LHCN-M2 (cell line): ENCODE data around the gene ZMYND15. TPM values are rescaled to one million over a fixed set of nuclear protein-coding genes. Genes with fewer than 3 reads are reported as not detected.
"Not testable (repeated sequence)": the region's sequence is repeated elsewhere in the genome, so short reads cannot be mapped to it uniquely, and the experiment has no call there.

Source experiments
- DNase-seq: peaks from one replicate; pipeline ENCODE4 v3.0.0-alpha.2; 2012; ENCODE audit warnings: low read depth
- polyA plus RNA-seq: library from polyadenylated mRNA; unstranded; fragments of >200 nt; gene quantifications from one replicate; pipeline ENCODE4 v1.2.1, GENCODE V29; 2012; ENCODE audit warnings: missing spikeins
- total RNA-seq: library from RNA; depleted of rRNA; stranded (reverse); fragments of >200 nt; gene quantifications from 2 replicates; pipeline ENCODE4 v1.2.3, GENCODE V29; 2014; rRNA removed

Gene ZMYND15, protein sequence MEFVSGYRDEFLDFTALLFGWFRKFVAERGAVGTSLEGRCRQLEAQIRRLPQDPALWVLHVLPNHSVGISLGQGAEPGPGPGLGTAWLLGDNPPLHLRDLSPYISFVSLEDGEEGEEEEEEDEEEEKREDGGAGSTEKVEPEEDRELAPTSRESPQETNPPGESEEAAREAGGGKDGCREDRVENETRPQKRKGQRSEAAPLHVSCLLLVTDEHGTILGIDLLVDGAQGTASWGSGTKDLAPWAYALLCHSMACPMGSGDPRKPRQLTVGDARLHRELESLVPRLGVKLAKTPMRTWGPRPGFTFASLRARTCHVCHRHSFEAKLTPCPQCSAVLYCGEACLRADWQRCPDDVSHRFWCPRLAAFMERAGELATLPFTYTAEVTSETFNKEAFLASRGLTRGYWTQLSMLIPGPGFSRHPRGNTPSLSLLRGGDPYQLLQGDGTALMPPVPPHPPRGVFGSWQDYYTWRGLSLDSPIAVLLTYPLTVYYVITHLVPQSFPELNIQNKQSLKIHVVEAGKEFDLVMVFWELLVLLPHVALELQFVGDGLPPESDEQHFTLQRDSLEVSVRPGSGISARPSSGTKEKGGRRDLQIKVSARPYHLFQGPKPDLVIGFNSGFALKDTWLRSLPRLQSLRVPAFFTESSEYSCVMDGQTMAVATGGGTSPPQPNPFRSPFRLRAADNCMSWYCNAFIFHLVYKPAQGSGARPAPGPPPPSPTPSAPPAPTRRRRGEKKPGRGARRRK
- 0.06 TPM in 1 of 2 replicates, not detected in the other for total RNA-seq
- polyA plus RNA-seq, result 0.05 TPM

GRCh38 chr17:4739122-4740024, at the start of gene ZMYND15, which contains the start of gene CXCL16:
ZMYND15 (plus strand) TSS chr17:4739833; CDS start chr17:4740549, 716 bp downstream.
CXCL16 (minus strand) TSS chr17:4739928; CDS start chr17:4739339, 589 bp downstream.
- peak; percentile 19 for DNase-seq

DNA sequence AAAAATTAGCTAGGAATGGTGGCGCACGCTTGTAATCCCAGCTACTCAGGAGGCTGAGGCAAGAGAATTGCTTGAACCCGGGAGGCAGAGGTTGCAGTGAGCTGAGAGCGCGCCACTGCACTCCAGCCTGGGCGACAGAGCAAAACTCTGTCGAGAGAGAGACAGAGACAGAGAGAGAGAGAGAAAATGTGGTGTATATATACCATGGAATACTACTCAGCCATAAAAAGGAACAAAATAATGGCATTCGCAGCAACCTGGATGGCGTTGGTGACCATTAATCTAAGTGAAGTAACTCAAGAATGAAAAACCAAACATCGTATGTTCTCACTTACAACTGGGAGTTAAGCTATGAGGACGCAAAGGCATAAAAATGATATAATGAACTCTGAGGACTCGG, 49.8 kb upstream of the ZMYND15 start:
- not testable (repeated sequence) for DNase-seq

GRCh38 chr17:4690745-4691144, 48.9 kb upstream of the ZMYND15 start:
- DNase-seq, result no peak

DNA sequence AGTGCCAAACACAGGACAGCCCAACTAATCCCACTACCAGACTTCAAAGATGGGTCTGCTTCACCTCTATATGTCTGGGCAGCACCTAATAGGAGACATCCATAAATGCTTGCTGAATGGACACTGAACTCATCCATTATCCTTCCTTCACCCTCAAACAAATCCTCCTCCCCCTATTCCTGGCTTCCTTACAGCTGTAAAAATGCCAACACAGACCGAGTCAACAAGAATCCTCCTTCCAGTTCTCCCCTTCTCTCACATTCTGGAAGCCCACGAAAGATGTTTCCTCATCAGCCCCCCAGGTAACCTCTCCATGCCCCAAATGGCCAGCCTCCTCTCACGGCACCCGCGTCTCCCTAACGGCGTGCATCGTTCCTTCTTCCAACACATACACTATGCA, 47.9 kb upstream of the ZMYND15 start:
- DNase-seq, result no peak

- DNase-seq, result no peak
Observed at GRCh38 chr17:4693416-4693815, 46.2 kb upstream of the ZMYND15 start.

GRCh38 chr17:4696437-4696805, 43.2 kb upstream of the ZMYND15 start:
- DNase-seq, result no peak

GRCh38 chr17:4699401-4700056, 40.1 kb upstream of the ZMYND15 start:
- not testable (repeated sequence) for DNase-seq

DNA sequence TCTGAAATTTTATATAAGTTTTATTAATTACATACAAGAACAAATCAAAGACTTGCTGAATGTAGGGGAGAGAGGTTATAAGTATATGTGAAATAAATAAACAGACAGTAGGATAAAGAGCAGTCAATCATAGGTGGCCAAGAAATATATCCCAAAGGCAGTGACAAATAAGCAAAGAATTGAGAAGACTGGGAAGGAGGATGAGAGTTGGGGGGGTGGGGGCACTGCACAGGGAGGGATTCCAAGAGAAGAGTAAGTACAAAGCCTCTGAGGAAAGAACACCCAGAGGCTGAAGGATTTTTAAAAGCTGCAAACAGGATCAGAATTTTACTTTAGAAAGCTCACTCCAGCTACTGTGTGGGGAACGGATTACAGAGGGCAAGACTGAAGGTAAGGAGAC, 38.5 kb upstream of the ZMYND15 start:
- DNase-seq, result no peak

DNA sequence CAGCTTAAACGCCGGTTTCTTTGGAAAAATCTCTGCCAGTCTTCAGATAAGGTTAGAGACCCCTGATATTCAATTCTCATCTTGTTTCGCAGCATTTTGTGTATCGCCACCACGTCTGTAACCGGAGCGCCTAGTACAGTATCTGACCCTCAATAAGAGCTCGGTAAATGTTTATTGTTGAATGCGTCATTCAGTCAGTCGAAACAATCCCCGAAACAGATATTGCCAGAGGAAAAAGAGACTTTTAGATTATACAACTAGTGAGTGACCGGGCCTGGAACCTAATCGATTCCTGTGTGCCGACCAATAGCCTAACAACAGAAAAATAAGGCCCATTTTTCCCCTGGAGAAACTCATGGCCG, 36.3 kb upstream of the ZMYND15 start:
- DNase-seq, result no peak

DNA sequence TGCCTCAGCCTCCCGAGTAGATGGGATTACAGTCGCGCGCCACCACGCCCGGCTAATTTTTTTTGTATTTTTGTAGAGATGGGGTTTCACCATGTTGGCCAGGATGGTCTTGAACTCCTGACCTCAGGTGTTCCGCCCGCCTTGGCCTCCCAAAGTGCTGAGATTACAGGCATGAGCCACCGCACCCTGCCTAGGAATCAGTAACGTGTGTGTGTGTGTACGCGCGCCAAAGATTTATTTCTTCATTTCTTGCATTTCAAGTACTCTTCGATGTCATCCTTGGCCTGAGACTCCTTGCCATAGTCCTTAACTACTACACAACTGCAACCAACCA, 35.1 kb upstream of the ZMYND15 start:
- DNase-seq, result not testable (repeated sequence)

DNA sequence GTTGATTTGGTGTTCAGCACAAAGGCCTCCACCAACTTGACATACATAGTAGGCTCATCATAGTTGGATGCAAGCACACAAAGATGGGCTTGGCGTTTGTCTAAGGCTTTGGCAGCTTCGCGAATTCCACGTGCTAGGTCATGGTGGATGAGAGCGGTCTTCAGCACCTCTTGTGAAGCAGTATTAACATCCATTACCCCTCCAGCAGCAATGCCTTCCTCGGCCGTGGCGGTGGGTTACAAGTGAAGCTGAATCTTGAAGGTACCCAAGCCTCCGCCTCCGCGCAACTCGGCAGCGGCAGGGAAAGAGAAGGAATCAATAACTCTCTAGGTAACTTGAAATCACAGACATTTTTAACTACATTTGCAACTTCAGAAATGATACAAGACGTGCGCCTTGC, 34.6 kb upstream of the ZMYND15 start:
- DNase-seq, result no peak

DNA sequence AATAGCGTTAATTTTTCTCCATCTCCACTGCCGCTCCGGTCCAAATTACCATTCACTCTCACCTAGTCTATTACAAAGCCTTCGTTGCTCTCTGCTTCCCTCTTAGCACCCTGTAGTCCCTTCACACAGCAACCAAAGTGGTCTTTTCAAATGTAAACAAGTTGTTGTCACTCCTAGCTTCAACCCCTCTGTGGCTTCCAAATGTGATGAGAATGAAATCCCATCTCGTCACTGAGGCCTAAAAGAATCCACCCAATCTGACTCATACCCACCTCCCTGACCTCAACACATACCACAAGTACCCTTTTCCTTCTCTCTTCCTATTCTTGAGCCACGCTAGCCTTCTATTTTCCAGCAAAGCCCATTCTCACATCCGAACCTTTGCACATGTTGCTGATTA, 33.5 kb upstream of the ZMYND15 start:
- DNase-seq, result peak; percentile 64

- no peak for DNase-seq
Observed at GRCh38 chr17:4708436-4708835, 31.2 kb upstream of the ZMYND15 start.

GRCh38 chr17:4709794-4710692, 29.6 kb upstream of the ZMYND15 start, which contains the start of gene ARRB2:
ARRB2 (plus strand) TSS chr17:4710632; CDS start chr17:4710722, 90 bp downstream.
- DNase-seq, result peak; percentile 97

DNA sequence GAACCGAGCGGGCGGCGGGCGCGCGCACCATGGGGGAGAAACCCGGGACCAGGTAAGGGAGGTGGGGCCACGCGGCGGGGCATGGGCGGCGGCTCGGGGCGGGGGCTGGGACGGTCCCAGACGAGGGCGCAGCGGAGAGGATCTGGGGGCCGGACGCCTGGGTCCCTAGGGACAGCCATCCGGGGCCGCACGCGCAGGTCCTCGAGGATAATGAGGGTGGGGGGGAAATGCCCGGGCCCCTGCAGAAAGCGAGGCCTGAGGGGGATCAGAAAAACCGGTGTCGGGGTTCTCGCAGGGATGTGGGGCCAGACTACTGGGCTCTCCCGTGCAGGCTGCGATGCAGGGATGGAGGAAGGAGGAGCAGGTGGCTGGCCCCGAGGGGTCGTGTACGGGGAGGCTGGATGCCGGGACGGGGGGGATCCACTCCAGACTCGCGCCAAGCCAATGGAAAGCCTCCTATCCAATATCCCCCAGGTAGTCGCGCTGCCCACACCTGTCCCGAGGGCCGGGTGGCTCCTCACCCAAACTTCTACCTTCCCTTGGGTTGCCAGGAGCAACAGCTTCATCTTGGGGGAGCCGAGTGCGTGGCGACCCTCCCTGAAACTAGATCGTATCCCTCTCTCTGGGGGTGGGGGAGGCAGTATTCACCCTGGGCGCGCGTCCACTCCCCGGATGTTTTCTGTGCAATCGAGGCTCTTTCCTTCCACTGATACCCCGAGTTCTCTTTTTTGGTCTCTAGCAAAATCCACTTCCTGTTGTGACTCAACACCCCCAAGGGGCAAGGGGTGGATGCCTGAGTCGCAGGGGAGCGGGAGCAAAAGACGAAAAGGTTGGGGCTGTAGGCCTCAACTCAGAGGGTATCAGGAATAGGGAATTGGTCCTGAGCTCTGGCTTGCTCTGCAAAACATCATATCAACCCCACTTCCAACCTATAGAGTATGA, 28.7 kb upstream of the ZMYND15 start:
- no peak for DNase-seq

- no peak for DNase-seq
Observed at GRCh38 chr17:4711661-4712181, 27.9 kb upstream of the ZMYND15 start.

DNA sequence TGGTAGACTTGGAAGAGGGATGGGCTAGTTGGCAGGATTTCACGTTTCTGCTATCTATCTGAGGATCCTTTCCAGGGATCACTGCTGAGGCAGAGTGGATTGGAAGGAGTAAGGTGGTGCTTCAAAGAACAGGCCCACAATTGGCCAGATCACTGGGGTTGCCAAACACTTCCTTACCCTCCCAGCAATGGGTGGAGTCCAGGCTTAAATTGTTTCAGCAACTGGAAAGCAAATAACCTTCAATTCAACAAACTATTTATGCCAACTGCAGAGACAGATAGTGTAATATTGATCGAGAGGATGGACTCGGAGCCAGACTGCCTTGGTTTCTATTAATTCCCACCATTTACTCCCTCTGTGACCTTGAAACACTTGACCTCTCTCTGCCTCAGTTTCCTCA, 27.1 kb upstream of the ZMYND15 start:
- DNase-seq, result no peak

GRCh38 chr17:4714340-4715062, 25.1 kb upstream of the ZMYND15 start:
- DNase-seq, result not testable (repeated sequence)
